ENCODE results near the gene CELSR2.
"Not testable (repeated sequence)": the region's sequence is repeated elsewhere in the genome, so short reads cannot be mapped to it uniquely, and the experiment has no call there.

Gene CELSR2

GRCh38 chr1:109213824-109214693 is 35.3 kb upstream of the CELSR2 start, which contains the start of gene SARS1:
SARS1 (plus strand) TSS chr1:109213918; CDS start chr1:109213993, 75 bp downstream.
- Mint-ChIP-seq H3K36me3 (ENCODE audit: low read depth) (peaks cover 11% of the 10 kb centered on the region), H3K27ac (peak within 1 kb of the TSS; percentile 79 to 90 (median 89)), H3K9me3 (no peaks in the 10 kb centered on the region), H3K4me3 (peak within 1 kb of the TSS; percentile 97 to 99 (median 98)), H3K27me3 (ENCODE audit: low read depth) (no peaks in the 10 kb centered on the region), H3K4me1 (peaks cover 38% of the 10 kb centered on the region)
- no peak for TF ChIP-seq CTCF (IDR thresholded peaks at IDR 0.05; ENCODE audit: unreplicated experiment in 3 of 3)

DNA sequence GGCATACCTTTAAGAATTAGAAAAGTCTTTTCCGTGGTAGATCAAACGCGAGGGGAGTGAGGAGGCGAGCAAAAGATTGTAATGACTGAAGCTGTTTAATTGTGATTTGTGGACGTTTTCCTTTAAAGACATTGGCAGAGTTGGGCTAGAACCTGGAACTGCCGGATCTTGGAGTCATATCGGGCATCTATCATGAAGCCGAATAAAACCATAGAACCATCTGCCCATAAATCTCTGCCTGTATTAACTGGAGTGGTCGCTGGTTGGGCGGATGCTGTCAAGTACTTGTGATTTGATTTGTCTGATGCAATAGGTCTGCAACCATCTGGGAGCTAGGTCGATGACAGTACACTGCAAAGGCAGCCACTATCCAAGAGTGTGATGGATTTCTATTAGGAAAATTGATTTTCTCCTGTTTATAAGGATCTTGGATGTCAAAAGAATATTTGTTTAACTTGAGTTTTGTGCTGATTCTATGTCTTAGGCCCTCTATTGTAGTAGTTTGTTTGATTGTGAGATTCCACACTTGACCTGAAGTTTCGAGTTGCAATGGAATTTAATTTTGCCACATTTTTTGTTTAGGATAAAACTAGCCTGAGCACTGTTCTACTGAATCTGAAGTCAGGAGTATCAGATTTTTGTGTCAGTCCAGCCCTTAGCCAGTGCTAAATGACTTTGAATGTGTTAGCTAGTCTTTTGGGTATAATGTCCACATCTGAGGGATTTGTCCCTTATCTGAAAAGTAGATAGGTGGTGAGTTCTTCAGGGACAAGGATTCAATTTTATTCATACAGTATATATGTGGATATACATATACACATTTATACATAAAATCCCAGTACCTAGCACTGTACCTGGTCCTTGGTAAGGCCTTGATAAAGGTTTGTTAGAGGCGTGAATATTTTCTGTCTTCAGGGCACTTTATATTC is 34.4 kb upstream of the CELSR2 start:
- Mint-ChIP-seq H3K4me1 (peaks cover 32% of the 10 kb centered on the region), H3K9me3 (no peaks in the 10 kb centered on the region), H3K4me3 (peak overlapping the region; percentile 97 to 99 (median 98)), H3K27ac (peak overlapping the region; percentile 79 to 90 (median 89)), H3K36me3 (ENCODE audit: low read depth) (peaks cover 15% of the 10 kb centered on the region), H3K27me3 (ENCODE audit: low read depth) (no peaks in the 10 kb centered on the region)
- no peak for TF ChIP-seq CTCF (IDR thresholded peaks at IDR 0.05; ENCODE audit: unreplicated experiment in 3 of 3)

- Mint-ChIP-seq H3K9me3 (no peaks in the 10 kb centered on the region), H3K27me3 (ENCODE audit: low read depth) (no peaks in the 10 kb centered on the region), H3K27ac (no peak overlapping the region), H3K4me1 (peaks cover 32% of the 10 kb centered on the region), H3K4me3 (peak overlapping the region; percentile 97 to 99 (median 98)), H3K36me3 (ENCODE audit: low read depth) (peaks cover 25% of the 10 kb centered on the region)
- no peak for TF ChIP-seq CTCF (IDR thresholded peaks at IDR 0.05; ENCODE audit: unreplicated experiment in 3 of 3)
These were observed 32.7 kb upstream of the CELSR2 start for GRCh38 chr1:109216662-109217061.

DNA sequence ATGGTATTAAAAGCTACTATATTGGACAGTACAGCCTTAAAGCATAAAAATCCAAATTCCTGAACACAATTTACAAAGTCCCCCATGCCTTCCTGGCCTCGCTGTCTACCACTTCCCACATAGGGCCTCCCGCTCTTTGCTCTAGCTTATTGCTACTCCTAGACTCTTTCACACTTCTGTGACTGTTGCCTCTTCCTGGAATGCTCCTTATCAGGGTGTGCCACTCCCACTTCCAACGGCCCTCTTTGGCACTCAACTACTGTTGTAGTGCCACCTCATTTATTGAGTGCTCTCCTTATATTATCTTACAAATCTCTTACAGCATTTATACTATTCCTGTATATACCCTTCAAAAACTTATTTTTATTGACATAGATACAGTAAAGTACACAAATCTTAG is 30.8 kb upstream of the CELSR2 start:
- H3K4me1 Mint-ChIP-seq: peaks cover 32% of the 10 kb centered on the region
- no peak for TF ChIP-seq CTCF (IDR thresholded peaks at IDR 0.05; ENCODE audit: unreplicated experiment in 3 of 3)

DNA sequence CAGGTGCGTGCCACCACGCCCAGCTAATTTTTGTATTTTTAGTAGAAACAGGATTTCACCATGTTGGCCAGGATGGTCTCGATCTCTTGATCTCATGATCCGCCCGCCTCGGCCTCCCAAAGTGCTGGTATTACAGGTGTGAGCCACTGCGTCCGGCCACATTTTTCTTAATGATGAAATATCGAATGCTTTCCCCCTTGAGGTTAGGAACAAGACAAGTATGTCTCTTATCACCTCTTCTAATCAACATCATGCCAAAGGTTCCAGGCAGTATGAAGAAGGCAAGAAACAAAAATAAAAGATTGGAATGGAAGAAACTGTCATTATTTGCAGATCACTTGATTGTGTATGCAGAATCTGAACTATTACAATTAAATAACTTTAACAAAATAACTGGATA is 28.1 kb upstream of the CELSR2 start:
- H3K9me3 Mint-ChIP-seq; H3K27me3 Mint-ChIP-seq (ENCODE audit: low read depth): not testable (repeated sequence)
- peaks cover 12% of the 10 kb centered on the region for H3K4me1 Mint-ChIP-seq

More for the DNA sequence above, 30.8 kb upstream of the CELSR2 start:
- no peaks in the 10 kb centered on the region for H3K9me3 Mint-ChIP-seq
- peak overlapping the region in 1 of 3 experiments; percentile 41 for H3K4me3 Mint-ChIP-seq
- H3K36me3 Mint-ChIP-seq (ENCODE audit: low read depth): peaks cover 34% of the 10 kb centered on the region
- H3K27me3 Mint-ChIP-seq (ENCODE audit: low read depth): no peaks in the 10 kb centered on the region
- H3K27ac Mint-ChIP-seq: peak overlapping the region in 1 of 3 experiments; percentile 4

GRCh38 chr1:109225308-109225707 is 24.0 kb upstream of the CELSR2 start:
- no peaks in the 10 kb centered on the region for H3K4me1 Mint-ChIP-seq
- TF ChIP-seq CTCF (IDR thresholded peaks at IDR 0.05; ENCODE audit: unreplicated experiment in 3 of 3): no peak
- no peaks in the 10 kb centered on the region for H3K27me3 Mint-ChIP-seq (ENCODE audit: low read depth)
- H3K4me3 Mint-ChIP-seq: no peak overlapping the region
- H3K27ac Mint-ChIP-seq: peak overlapping the region in 1 of 3 experiments; percentile 47
- H3K9me3 Mint-ChIP-seq: no peaks in the 10 kb centered on the region
- H3K36me3 Mint-ChIP-seq (ENCODE audit: low read depth): peaks cover 55% of the 10 kb centered on the region

More for the DNA sequence above, 28.1 kb upstream of the CELSR2 start:
- not testable (repeated sequence) for H3K27ac Mint-ChIP-seq, H3K4me3 Mint-ChIP-seq
- H3K36me3 Mint-ChIP-seq (ENCODE audit: low read depth): peaks cover 39% of the 10 kb centered on the region
